ENCODE data around the gene TXNRD1. TPM values are rescaled to one million over a fixed set of nuclear protein-coding genes. Genes with fewer than 3 reads are reported as not detected.

The TXNRD1 gene
- total and polyA plus RNA-seq, 2 experiments from 2014 or later: 43.5 to 74.9 TPM

DNA sequence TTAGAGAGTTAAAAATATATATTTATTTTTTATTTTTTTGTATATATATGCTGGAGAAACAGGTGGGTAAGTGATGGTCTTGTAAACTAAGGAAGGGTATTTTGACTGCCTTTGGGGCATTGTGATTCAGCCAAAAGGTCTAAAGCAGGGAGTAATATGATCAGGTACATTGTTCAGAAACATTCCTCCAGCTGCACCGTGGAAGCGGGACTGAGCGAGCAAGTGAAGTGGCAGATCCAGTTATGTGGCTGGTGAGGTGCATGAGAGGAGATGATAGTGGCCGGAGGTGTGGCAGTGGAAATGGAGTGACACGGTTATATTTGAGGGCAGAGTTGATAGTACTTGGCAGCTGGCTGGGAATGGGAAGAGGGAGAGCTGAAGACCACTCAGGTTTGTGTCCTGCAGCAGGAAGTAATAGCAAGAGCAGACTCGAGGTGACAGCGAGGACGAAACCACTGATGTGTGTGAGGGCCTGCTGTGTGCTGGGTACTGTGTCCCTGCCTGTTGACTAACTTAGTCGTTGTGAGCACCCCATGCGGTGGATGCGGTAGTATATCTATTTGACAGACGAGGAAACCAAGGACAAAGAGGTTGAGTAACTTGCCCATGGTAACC is 127.2 kb downstream of the TXNRD1 start:
- TF ChIP-seq, protein P1, sequence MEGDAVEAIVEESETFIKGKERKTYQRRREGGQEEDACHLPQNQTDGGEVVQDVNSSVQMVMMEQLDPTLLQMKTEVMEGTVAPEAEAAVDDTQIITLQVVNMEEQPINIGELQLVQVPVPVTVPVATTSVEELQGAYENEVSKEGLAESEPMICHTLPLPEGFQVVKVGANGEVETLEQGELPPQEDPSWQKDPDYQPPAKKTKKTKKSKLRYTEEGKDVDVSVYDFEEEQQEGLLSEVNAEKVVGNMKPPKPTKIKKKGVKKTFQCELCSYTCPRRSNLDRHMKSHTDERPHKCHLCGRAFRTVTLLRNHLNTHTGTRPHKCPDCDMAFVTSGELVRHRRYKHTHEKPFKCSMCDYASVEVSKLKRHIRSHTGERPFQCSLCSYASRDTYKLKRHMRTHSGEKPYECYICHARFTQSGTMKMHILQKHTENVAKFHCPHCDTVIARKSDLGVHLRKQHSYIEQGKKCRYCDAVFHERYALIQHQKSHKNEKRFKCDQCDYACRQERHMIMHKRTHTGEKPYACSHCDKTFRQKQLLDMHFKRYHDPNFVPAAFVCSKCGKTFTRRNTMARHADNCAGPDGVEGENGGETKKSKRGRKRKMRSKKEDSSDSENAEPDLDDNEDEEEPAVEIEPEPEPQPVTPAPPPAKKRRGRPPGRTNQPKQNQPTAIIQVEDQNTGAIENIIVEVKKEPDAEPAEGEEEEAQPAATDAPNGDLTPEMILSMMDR (IDR thresholded peaks at IDR 0.05; ENCODE audit: low read depth, low read length): no peak
- Histone ChIP-seq H3K36me3 (peaks cover 40% of the 10 kb centered on the region), H3K9me3 (ENCODE audit: low read depth) (no peaks in the 10 kb centered on the region), H3K27me3 (no peaks in the 10 kb centered on the region), H3K27ac (no peak overlapping the region), H3K4me1 (ENCODE audit: low read depth) (no peaks in the 10 kb centered on the region), H3K4me3 (no peak overlapping the region)
- DNase-seq (ENCODE audit: low read depth in 1 of 2, low spot score in 1 of 2): no peak

DNA sequence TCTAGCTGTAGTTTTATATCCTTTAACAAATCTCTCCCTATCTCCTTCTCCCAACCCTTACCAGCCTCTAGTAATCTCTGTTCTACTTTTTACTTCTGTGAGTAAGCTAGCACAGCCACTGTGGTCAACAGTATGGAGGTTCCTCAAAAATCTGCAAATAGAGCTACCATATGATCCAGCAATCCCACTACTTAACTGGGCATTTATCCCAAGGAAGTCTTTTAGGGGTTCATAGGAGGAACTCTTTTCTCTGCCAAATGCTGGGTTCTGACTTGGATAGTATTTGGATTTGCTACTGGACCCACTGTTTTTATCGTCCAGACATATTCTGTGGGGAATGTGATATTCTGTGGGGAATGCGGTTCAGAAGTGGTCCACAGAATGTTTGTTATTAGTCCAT is 129.1 kb downstream of the TXNRD1 start:
- no peak overlapping the region for H3K27ac ChIP-seq
- no peaks in the 10 kb centered on the region for H3K27me3 ChIP-seq
- no peaks in the 10 kb centered on the region for H3K4me1 ChIP-seq (ENCODE audit: low read depth)
- no peak for DNase-seq (ENCODE audit: low read depth in 1 of 2, low spot score in 1 of 2)
- H3K4me3 ChIP-seq: no peak overlapping the region
- TF ChIP-seq, protein P1 (IDR thresholded peaks at IDR 0.05; ENCODE audit: low read depth, low read length): no peak
- H3K36me3 ChIP-seq: peaks cover 37% of the 10 kb centered on the region
- no peaks in the 10 kb centered on the region for H3K9me3 ChIP-seq (ENCODE audit: low read depth)

DNA sequence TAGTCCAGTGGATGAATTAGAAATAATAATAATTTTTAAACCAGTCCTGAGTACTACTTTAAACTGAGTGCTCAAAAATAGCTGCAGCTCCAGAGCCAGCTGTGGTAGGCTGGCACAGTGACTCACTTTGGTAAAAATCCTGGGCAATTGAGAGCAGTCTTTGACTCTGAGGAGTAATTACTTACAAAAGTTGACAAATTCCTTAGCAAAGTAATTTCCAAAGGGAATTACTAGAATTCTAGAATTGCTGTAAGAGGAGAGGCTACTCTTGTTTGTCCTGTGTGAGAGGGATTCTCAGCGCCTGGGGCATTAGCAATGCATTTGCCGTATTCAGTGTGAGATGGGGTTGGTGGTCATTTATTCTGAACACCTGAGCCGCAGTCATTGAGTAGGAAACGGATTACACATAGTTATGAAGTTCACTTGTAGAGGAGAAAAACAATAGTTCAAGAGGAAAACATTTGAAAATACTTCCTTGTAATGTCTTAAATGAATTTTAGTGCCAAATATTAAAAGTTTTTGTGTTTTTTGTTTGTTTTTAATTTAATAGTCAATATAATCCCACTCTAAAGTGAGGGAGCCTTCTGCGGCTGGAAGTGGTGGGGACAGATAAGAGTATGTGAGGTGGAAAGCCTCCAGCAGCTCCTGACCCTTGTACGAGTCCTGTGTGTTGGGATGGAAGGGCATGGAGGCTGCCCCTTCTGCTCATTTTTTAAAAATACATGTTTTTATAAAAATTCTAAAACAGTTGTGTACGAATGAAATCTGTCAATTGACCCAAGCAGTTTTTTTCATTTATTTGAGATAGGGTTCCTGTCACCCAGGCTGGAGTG is 129.9 kb downstream of the TXNRD1 start:
- TF ChIP-seq, protein P1 (IDR thresholded peaks at IDR 0.05; ENCODE audit: low read depth, low read length): no peak
- H3K27ac ChIP-seq: no peak overlapping the region
- H3K9me3 ChIP-seq (ENCODE audit: low read depth): no peaks in the 10 kb centered on the region
- H3K4me1 ChIP-seq (ENCODE audit: low read depth): no peaks in the 10 kb centered on the region
- no peak overlapping the region for H3K4me3 ChIP-seq
- no peak for DNase-seq (ENCODE audit: low read depth in 1 of 2, low spot score in 1 of 2)
- H3K36me3 ChIP-seq: peaks cover 29% of the 10 kb centered on the region
- no peaks in the 10 kb centered on the region for H3K27me3 ChIP-seq

DNA sequence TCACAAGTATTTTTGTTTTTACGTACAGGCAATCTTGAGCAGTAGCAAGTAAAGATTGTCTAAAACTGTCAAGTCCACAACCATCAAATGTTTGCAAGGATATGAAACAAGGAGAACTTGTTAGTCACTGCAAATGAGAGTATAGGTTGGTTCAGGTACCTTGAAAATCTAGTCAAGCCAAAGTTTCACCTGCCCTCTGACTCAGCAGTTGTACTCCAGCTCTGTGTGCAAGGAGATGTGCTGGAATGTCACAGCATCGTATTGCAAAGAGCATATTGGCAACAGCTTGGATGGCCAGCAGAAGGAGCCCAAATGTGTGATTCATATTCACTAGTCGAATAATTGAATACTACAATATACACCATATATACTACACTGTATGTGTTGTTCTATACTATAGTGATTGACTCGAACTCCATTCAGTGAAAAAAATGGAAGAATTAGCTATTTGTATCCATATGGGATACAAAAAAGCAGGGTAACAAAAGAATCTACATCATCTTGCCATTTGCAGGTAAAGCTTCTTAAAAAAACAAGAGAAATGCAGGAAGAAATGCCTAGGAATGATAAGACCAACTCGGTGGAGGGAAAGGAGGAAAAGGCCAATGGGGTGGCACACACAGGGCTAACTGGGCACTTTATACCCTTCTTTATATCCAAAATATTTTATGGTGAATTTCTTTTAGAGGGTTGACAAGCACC is 131.9 kb downstream of the TXNRD1 start:
- TF ChIP-seq, protein P1 (IDR thresholded peaks at IDR 0.05; ENCODE audit: low read depth, low read length): no peak
- DNase-seq (ENCODE audit: low read depth in 1 of 2, low spot score in 1 of 2): no peak
- no peak overlapping the region for H3K4me3 ChIP-seq
- peaks cover 19% of the 10 kb centered on the region for H3K36me3 ChIP-seq
- H3K27me3 ChIP-seq: no peaks in the 10 kb centered on the region
- H3K9me3 ChIP-seq (ENCODE audit: low read depth): no peaks in the 10 kb centered on the region
- no peaks in the 10 kb centered on the region for H3K4me1 ChIP-seq (ENCODE audit: low read depth)
- H3K27ac ChIP-seq: no peak overlapping the region

DNA sequence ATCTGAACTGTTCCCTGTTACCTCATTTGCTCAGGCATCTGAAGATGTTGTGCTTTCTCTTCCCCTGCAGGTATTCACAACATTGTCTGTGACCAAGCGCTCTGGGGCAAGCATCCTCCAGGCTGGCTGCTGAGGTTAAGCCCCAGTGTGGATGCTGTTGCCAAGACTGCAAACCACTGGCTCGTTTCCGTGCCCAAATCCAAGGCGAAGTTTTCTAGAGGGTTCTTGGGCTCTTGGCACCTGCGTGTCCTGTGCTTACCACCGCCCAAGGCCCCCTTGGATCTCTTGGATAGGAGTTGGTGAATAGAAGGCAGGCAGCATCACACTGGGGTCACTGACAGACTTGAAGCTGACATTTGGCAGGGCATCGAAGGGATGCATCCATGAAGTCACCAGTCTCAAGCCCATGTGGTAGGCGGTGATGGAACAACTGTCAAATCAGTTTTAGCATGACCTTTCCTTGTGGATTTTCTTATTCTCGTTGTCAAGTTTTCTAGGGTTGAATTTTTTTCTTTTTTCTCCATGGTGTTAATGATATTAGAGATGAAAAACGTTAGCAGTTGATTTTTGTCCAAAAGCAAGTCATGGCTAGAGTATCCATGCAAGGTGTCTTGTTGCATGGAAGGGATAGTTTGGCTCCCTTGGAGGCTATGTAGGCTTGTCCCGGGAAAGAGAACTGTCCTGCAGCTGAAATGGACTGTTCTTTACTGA is 132.9 kb downstream of the TXNRD1 start:
- TF ChIP-seq, protein P1 (IDR thresholded peaks at IDR 0.05; ENCODE audit: low read depth, low read length): no peak
- H3K4me3 ChIP-seq: no peak overlapping the region
- no peaks in the 10 kb centered on the region for H3K4me1 ChIP-seq (ENCODE audit: low read depth)
- H3K27me3 ChIP-seq: no peaks in the 10 kb centered on the region
- H3K36me3 ChIP-seq: peaks cover 19% of the 10 kb centered on the region
- DNase-seq (ENCODE audit: low read depth in 1 of 2, low spot score in 1 of 2): no peak
- H3K9me3 ChIP-seq (ENCODE audit: low read depth): no peaks in the 10 kb centered on the region
- no peak overlapping the region for H3K27ac ChIP-seq

Data from cardiac muscle cell (in vitro differentiated cells and primary cell).